ENCODE measurements around the gene MARK2. TPM values are rescaled to one million over a fixed set of nuclear protein-coding genes. Genes with fewer than 3 reads are reported as not detected.

MARK2 gene
- total and polyA plus RNA-seq, 2 of the 8 experiments (the other 6 are each of a cell fraction or from before 2014, with no cell fraction given): 19.3 to 58.5 TPM

DNA sequence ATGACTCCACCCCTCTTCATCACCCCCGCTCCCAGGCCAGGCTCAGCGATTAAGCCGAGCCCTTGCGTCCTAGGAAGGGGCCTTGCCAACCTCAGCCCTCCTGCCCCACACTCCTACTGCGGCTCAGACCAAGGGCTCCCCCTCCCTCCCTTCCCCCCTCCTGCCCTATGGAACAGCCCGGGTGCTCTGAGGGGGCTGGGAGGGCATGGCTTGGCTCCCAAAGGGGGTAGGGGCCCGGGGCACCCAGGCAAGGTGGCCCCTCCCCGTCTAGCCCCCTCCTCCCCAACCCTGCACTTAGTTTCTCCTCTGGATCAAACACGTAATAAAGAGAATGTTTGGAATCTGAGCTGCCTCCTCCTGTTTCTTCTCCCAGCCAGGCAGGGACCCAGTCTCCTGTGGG is 71.8 kb downstream of the MARK2 start (continued):
- TF ChIP-seq SIN3A (conservative IDR thresholded peaks at IDR 0.05 in 1 of 2, IDR thresholded peaks at IDR 0.05 in 1 of 2; ENCODE audit: low read depth in 1 of 2, low read length in 2 of 2) (no peak), TBP (IDR thresholded peaks at IDR 0.05; ENCODE audit: low read depth, low read length) (no peak), POLR2AphosphoS5 (IDR thresholded peaks at IDR 0.05; ENCODE audit: low read depth, low read length) (no peak), RXRA (IDR thresholded peaks at IDR 0.05; ENCODE audit: insufficient read depth, low read depth, low read length) (no peak)
- TF ChIP-seq, protein P1, sequence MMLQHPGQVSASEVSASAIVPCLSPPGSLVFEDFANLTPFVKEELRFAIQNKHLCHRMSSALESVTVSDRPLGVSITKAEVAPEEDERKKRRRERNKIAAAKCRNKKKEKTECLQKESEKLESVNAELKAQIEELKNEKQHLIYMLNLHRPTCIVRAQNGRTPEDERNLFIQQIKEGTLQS (IDR thresholded peaks at IDR 0.05; ENCODE audit: insufficient read depth, low read depth, low read length): no peak
- TF ChIP-seq, protein P2, sequence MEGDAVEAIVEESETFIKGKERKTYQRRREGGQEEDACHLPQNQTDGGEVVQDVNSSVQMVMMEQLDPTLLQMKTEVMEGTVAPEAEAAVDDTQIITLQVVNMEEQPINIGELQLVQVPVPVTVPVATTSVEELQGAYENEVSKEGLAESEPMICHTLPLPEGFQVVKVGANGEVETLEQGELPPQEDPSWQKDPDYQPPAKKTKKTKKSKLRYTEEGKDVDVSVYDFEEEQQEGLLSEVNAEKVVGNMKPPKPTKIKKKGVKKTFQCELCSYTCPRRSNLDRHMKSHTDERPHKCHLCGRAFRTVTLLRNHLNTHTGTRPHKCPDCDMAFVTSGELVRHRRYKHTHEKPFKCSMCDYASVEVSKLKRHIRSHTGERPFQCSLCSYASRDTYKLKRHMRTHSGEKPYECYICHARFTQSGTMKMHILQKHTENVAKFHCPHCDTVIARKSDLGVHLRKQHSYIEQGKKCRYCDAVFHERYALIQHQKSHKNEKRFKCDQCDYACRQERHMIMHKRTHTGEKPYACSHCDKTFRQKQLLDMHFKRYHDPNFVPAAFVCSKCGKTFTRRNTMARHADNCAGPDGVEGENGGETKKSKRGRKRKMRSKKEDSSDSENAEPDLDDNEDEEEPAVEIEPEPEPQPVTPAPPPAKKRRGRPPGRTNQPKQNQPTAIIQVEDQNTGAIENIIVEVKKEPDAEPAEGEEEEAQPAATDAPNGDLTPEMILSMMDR (IDR thresholded peaks at IDR 0.05; ENCODE audit: control extremely low read depth in 1 of 3, insufficient read depth in 1 of 3, low read depth in 1 of 3, low read length in 3 of 3): no peak
